GM18511 (cell line): ENCODE measurements around the gene SHLD3.
"Not testable (repeated sequence)": the region's sequence is repeated elsewhere in the genome, so short reads cannot be mapped to it uniquely, and the experiment has no call there.

ENCODE experiments used
- ATAC-seq: cut with Tn5 transposase; IDR thresholded peaks from one replicate; pipeline ENCODE4 v1.9.1; 2021; ENCODE audit warnings: mild to moderate bottlenecking, moderate library complexity; ENCODE audit not compliant: unreplicated experiment

SHLD3 gene, protein sequence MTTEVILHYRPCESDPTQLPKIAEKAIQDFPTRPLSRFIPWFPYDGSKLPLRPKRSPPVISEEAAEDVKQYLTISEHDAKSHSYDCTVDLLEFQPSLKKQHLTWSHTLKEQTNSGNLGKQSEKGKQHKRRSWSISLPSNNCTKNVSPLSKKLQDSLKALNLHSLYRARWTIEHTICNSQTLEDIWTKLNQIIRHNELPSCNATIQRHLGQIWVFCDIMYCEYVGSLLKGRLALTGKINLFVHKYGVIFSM

DNA sequence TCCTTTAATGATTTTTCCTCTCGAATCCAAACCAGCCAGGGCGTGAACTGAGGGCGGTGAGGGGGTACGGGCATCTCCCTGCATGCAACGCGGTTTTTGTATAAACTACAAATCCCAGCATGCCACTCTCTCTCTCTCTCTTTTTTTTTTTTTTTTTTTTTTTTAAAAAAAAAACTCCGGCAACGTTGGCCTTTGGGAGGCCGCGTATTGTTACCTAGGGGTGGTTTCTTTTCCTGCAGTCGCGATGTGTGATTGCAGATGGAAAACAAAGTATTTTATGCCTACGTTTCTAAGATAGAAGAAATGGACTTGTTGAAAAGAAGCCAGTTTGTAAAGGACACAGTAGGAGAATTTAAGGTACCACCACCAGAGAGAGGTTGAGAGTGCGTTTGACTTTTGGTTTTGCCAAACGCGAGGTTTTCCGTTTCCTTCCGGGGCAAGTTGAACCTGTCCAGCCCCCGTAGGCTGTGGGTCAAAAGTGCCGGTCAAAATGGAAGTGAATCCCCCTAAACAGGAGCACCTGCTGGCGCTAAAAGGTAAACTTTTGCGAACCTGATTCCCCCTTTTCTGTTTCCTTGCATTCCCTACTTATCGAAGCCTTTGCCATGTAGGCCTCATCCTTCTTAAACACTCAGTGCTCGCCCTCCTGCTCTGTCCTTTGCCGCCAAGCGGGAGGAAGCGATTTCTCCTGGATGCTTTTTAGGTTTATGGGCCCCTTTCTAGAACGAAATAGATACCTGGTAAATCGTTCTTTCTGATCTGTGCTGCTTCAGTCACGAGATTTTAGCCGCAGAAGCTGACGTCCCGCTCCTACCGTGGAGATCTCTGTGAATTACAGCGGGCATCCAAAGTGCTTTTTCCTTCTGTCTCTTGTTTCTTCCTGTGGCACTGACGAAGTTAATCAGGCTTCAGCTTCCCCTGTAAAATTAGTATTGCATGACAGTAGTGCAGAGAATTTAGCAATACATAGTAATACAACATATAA, at the start of gene SHLD3, which contains the start of gene TRAPPC13:
SHLD3 (plus strand) TSS at position 457 of the 985 bp plus-strand sequence. CDS start 4,561 bp downstream, outside the sequence.
TRAPPC13 (plus strand) TSS at position 457 of the 985 bp plus-strand sequence; CDS start at position 491, 34 bp downstream.
- ATAC-seq, result peak; percentile 84

DNA sequence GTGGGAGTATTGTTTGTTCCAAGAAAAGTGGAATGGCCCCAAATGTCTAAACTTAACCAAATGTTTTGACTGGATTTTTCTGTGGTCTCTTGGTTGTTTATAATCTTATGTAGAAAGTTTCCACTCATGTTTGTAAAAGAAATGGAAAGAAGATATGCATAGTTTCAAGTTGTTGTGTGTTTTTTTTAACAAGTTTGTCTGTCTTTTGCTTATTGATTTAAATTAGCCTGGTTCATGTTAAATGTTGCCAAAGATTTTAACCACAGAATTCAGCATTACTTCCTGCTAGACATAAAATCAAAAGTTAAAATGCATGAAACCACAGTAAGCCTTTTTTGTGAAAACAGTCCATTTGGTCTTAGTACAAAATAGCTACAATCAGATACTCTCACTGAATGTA, 47.7 kb upstream of the SHLD3 start:
- ATAC-seq, result no peak

- no peak for ATAC-seq
Measured at GRCh38 chr5:65588694-65589093, 36.1 kb upstream of the SHLD3 start.

DNA sequence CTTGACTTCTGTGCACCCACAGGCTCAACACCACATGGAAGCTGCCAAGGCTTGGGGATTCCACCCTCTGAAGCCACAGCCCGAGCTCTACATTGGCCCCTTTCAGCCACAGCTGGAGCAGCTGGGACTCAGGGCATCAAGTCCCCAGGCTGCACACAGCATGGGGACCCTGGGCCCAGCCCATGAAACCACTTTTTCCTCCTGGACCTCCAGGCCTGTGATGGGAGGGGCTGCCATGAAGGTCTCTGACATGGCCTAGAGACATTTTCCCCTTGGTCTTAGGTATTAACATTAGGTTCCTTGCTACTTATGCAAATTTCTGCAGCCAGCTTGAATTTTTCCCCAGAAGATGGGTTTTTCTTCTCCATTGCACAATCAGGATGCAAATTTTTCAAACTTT, 23.1 kb upstream of the SHLD3 start:
- ATAC-seq, result not testable (repeated sequence)

- ATAC-seq, result no peak
Measured at GRCh38 chr5:65611524-65611923, 13.3 kb upstream of the SHLD3 start.

DNA sequence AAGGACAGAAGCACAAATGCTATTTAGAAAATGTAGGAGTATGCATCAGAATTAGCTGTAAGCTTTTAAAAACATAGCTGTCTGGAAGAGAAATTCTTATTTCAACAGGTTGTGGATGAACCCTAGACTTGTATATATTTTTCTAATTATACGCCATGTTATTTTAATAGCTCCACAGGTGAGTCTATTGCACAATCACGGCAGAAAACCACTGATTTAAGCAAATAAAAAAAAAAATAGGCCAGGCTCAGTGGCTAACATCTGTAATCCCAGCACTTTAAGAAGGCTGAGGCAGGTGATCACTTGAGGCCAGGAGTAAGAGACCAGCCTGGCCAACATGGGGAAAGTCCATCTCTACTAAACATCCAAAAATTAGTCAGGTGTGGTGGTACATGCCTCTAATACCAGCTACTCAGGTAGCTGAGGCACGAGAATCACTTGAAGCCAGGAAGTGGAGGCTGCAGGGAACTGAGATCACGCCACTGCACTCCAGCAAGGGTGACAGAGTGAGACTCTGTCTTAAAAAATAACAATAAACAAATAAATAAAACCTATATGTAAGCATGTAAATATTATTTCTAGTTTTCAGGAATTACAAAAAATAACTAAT, 12.4 kb upstream of the SHLD3 start:
- ATAC-seq, result no peak

DNA sequence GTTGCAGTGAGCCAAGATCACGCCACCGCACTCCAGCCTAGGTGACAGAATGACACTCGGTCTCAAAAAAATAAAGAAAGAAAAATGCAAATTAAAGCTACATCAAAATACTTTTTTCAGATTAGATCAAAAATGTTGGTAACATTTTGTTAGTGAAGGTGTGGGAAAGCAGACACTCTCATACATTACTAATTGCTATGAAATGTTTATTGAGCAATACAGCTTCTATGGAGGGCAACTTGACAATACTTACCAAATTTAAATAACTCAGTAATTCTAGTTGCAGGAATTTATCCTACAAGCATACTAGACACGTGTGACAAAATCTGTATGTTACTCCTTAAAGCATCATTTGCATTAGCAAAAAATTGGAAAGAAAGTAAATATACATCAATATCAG, 4.8 kb upstream of the SHLD3 start:
- ATAC-seq, result no peak

- not testable (repeated sequence) for ATAC-seq
Measured at GRCh38 chr5:65621961-65622360, 2.9 kb upstream of the SHLD3 start.

DNA sequence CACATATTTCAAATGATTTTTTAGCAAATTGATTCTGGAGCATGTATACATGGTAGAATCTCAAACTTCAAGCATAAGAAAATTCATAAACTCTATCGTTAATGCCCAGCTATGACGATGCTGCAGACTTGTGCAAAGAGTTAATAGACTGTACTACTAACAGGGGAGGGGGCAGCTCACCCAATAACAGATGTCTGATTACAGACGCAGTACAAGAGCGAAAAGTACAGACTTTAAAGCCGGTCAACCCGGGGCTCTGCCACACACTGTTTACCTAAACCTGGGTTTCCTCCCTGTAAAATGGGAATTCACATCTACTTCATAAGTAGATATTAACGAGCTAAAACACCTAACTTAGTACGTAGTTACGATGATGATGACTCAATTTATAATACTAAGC, 1.3 kb upstream of the SHLD3 start:
- ATAC-seq, result no peak

GRCh38 chr5:65624025-65624570, 729 bp upstream of the SHLD3 start, which contains the start of gene TRIM23:
Gene TRIM23, minus strand, starts transcription at chr5:65624333. Its CDS starts 59 bp downstream, at chr5:65624274.
- ATAC-seq, result peak; percentile 94

GRCh38 chr5:65625743-65626142, 916 bp downstream of the SHLD3 start:
- no peak for ATAC-seq

DNA sequence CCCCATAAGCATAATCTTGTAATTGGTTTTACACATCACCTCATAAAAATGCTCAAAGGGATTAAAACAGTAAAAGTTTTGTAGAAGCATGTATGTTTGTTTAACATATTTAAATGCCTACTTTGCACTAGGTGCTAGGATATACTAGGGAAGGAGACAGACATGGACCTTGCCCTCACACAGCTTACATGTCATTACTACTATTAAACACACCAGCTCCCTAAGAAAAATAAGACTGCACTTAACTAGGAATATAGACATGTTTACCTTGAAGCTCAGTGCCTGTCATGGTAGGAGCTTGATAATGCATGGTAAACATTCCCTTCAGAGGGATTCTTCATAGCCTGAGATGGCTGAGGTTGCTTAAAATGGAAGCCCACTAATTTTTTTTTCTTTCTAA, 6.2 kb downstream of the SHLD3 start:
- ATAC-seq, result no peak

DNA sequence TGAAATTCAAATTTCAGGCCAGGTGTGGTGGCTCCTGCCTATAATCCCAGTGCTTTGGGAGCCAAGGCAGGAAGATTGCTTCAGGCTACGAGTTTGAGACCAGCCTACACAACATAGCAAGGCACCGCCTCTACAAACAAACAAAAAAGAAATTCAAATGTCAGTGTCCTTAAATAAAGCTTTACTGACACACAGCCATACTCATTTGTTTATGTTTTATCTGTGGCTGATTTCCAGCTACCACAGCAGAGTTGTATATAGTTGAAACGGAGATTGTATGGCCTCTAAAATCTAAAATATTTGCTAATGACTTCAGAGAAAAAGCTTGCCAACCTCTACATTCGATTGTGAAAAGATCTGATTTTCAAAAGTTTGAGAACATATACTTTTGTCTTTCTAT, 15.4 kb downstream of the SHLD3 start:
- no peak for ATAC-seq

DNA sequence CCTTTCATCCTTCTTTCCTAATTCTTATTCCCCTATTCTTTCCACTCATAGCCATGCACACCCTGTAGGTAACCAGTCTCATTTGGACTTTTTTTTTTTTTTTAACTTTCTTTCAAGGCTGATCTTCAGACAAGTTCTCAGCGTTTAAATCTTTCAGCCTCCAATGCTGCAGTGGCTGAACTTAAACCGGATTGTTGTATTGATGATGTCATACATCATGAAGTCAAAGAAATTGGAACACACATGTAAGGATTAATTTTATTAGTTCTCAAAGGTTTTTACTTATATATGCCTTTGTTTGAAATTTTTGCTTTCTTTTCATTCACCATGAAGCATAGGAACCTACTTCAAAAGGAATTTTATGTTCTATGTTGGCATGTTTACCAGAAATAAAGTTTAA, 22.1 kb downstream of the SHLD3 start:
- ATAC-seq, result no peak

DNA sequence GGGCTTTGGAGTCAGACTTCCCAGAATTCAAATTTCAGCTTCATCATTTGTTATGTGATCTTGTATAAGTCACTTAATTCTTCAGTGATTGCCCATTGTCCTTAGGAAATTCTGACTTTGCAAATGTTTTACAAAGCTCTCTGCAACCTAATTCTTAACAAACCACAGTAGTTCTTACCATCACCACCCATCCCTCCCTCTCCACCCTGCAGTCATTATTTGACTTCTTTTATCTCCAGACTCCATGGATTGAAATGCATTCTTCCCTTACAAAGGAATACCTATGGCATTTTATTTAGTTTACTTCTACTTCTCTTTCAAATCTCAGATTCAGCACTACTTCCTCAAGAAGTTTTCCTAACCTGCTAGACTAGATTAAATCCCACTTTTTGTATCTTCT, 23.1 kb downstream of the SHLD3 start:
- no peak for ATAC-seq

DNA sequence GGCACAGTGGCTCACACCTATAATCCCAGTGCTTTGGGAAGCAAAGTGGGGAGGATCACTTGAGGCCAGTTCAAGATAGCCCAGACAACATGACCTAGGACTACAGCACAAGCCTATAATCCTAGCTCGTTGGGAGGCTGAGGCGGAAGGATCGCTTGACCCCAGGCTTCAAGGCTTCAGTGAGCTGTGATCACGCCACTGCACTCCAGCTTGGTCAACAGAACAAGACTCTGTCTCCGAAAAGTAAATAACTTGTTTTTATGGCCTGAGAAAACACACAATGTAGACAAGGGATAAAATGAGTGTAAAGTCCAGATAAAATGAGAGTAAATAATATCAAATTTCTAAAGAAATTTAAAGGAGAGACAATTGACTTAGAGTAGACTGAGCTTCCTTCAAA, 26.3 kb downstream of the SHLD3 start:
- ATAC-seq, result no peak

DNA sequence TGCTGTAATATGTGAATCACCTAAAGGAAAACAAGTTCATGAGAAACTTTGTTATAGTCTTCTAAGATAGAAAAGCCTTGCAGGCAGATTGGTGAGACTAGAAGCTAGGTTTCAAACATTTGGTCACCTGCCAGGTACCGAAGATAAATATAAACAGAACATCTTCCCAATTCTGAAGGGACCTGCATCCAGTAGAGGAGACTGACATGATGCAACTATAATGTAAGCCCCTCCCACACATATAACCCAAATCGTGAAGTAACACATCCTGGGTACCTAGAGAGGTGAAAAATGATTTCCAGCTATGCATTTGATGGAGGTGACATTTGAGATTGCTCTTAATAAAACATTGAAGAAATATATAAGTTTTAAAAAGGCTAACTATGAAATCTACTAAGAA, 29.9 kb downstream of the SHLD3 start:
- ATAC-seq, result no peak

DNA sequence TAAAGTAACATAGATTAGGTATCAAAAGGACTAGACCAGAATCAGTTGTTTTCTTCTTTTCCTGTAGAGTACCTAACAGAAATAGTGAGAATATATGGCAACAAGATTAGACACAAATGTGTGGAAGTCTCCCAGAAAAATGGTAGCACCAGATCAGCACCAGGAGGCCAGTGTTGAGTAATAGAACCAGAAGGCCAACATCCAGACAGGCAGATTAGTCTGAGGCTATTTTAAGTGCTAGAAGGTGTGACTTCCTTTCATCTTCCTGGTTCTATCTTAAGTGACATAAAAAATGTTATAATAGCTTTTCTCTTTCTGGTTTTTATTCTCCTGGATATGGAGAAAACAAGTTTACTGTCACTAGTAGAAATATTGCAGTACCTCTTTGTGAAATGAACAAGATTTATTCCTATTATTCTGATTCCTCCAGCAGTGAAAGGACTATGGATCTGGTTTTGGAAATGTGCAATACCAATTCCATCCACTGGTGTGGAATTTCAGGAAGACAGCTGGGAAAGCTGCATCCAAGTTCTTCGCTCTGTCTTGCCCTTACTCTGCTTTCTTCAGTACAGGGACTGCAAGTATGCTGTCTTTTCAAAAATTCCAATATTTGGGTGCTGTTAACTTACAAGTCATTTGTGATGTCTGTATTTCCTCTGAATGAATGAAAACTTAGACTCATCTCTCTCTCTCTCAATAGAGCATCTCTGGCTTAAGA, 39.1 kb downstream of the SHLD3 start:
- ATAC-seq, result no peak

DNA sequence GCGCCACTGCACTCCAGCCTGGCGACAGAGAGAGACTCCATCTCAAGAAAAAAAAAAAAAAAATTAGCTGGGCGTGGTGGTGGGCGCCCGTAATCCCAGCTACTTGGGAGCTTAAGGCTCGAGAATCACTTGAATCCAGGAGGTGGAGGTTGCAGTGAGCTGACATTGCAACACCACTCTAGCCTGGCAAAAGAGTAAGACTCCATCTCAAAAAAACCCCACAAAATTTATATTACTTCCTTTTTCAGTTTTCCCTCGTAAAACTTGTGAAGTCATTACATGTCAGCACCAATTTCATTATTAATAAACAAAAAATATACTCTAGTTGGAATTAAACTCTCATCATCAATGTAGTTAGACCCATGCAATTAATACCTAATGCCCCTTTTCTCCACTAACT, 43.9 kb downstream of the SHLD3 start:
- ATAC-seq, result no peak

GRCh38 chr5:65672796-65673195, 48.0 kb downstream of the SHLD3 start:
- ATAC-seq, result no peak
